GM12892 (cell line): ENCODE results near the gene CTNNA3.

Experiments used
- DNase-seq: peaks from one replicate; pipeline ENCODE4 v3.0.0; 2011; ENCODE audit not compliant: insufficient read length
- FAIRE-seq: peaks from 2 replicates; lab custom pipeline; 2011; peaks lifted over from hg19 to GRCh38; lab: Jason Lieb, UNC
- POLR2A ChIP-seq: IDR thresholded peaks from 2 replicates; pipeline ENCODE4 v1.6.1; 2011; ENCODE audit warnings: low read depth, low read length, control low read depth
- POLR2AphosphoS5 ChIP-seq: IDR thresholded peaks from 2 replicates; pipeline ENCODE4 v1.6.1; 2011; ENCODE audit warnings: low read depth, low read length, control low read depth
- TAF1 ChIP-seq: IDR thresholded peaks from 2 replicates; pipeline ENCODE4 v1.6.1; 2011; ENCODE audit warnings: low read depth, mild to moderate bottlenecking, control low read depth, low read length, borderline replicate concordance

CTNNA3 gene

DNA sequence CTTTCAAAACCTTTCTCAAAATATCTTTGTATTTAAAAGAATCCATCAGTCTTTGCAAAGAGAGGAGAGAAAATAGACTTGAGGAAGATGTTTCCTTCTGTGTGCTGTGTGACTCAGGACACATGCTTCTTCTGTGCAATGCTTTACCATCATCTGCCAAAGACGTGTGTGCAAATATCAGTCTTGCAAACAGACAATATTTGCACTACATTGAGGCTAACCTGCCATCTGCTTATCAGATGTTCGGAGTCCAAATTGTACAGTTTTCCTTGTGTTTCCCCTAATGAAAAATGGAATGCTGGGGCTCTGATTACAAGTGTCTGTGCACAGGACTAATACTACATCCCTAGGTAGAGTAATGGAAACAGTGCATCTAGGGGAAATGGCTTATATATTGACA, 1123.3 kb downstream of the CTNNA3 start:
- no peak for TF ChIP-seq POLR2A
- TF ChIP-seq TAF1, result no peak
- no peak for TF ChIP-seq POLR2AphosphoS5
- DNase-seq (no peak), FAIRE-seq (no peak)

DNA sequence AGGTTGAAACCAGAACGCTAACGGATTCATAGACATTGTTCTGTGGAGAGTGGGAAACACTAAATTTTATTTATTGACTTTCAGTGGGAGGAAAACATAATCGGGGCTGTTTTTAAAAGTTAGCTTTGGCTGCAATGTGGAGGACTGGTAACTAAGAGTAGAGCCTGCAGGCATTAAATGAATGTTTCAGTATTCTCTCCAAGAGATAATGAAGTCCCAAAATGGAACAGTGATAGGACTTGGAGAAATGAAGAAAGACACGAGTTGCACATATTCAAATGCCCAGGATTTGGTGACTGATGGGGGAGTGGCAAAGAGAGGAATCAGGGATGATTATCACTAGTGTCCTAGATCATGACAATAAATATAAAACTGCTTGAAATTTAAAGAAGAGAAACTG, 1130.0 kb downstream of the CTNNA3 start:
- TF ChIP-seq POLR2AphosphoS5 (no peak), TAF1 (no peak), POLR2A (no peak)
- DNase-seq (no peak), FAIRE-seq (no peak)

- DNase-seq (no peak), FAIRE-seq (no peak)
- no peak for TF ChIP-seq POLR2AphosphoS5
- no peak for TF ChIP-seq POLR2A
- TF ChIP-seq TAF1, result no peak
Observed at GRCh38 chr10:66564287-66564686, 1131.7 kb downstream of the CTNNA3 start.

GRCh38 chr10:66555061-66555460, 1140.9 kb downstream of the CTNNA3 start:
- FAIRE-seq (no peak), DNase-seq (no peak)
- TF ChIP-seq POLR2AphosphoS5, result no peak
- TF ChIP-seq POLR2A, result no peak

GRCh38 chr10:66552331-66552730, 1143.7 kb downstream of the CTNNA3 start:
- DNase-seq, result no peak
- no peak for TF ChIP-seq POLR2AphosphoS5
- no peak for TF ChIP-seq TAF1
- TF ChIP-seq POLR2A, result no peak
- no peak for FAIRE-seq

DNA sequence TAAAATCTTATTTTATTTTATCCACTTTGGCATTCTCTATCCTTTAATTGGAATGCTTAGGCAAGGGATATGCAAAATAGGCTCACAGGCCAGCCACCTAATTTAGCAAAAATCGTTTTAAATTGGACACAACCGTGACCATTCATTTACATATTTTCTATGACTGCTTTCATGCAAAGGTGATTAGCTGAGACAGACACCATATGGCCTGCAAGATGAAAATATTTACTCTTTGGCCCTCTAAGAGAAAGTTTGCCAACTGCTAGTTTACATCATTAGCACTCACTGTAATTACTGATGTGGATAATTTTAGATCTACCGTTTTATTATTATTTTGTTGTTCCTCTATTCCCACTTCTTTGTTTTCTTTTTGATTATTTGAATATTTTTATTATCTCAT, 1145.6 kb downstream of the CTNNA3 start:
- DNase-seq (no peak), FAIRE-seq (no peak)
- TF ChIP-seq POLR2AphosphoS5, result no peak
- no peak for TF ChIP-seq TAF1
- TF ChIP-seq POLR2A, result no peak

GRCh38 chr10:66538908-66539307, 1157.1 kb downstream of the CTNNA3 start:
- TF ChIP-seq TAF1, result no peak
- no peak for TF ChIP-seq POLR2AphosphoS5
- TF ChIP-seq POLR2A, result no peak
- FAIRE-seq, result no peak
- DNase-seq, result no peak

GRCh38 chr10:66538371-66538770, 1157.6 kb downstream of the CTNNA3 start:
- DNase-seq (no peak), FAIRE-seq (no peak)
- TF ChIP-seq POLR2AphosphoS5 (no peak), POLR2A (no peak), TAF1 (no peak)

- DNase-seq (no peak), FAIRE-seq (no peak)
- TF ChIP-seq POLR2AphosphoS5 (no peak), POLR2A (no peak)
Observed at GRCh38 chr10:66537186-66537585, 1158.8 kb downstream of the CTNNA3 start.

DNA sequence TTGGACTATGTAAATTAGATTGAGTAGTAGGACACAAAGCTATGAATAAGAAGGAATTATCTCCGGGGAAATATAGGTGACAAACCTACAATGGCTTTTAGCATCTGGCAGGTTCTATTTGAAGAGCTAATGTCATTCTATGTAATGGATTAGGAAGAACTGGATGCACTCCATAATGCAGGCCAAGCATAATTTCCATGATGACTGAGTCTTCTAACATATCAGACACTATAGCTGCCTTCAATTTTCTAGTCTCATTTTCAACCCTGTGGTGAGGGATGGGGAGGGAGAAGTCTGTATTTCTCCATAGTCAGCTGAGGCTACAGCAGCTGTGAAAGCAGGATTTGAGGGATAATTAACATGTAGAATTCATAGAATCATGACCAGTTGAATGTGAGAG, 1160.6 kb downstream of the CTNNA3 start:
- no peak for TF ChIP-seq POLR2AphosphoS5
- no peak for TF ChIP-seq TAF1
- TF ChIP-seq POLR2A, result no peak
- no peak for FAIRE-seq

DNA sequence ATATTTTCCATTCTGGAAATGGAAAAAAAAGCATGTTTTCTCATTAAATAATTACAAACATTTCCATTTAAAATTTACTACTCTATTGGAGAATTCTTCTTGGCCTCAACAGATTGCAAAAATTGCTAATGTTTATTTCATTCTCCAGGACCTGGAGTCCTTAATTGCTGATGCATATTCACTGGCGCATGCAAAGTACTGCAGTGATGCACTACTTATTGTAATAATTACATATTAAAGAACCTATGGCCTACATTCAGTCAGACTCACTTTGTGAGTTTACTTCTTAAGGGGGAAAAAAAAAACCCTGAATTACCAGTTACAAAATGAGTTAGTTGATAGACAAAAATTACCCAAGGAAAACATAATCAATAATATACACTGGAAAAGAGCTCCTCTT, 1161.1 kb downstream of the CTNNA3 start:
- TF ChIP-seq TAF1 (no peak), POLR2A (no peak), POLR2AphosphoS5 (no peak)
- FAIRE-seq (no peak), DNase-seq (no peak)

More for the DNA sequence above, 1160.6 kb downstream of the CTNNA3 start:
- DNase-seq, result no peak

- FAIRE-seq (no peak), DNase-seq (no peak)
- no peak for TF ChIP-seq POLR2AphosphoS5
- TF ChIP-seq TAF1, result no peak
- no peak for TF ChIP-seq POLR2A
Observed at GRCh38 chr10:66521506-66521905, 1174.5 kb downstream of the CTNNA3 start.

DNA sequence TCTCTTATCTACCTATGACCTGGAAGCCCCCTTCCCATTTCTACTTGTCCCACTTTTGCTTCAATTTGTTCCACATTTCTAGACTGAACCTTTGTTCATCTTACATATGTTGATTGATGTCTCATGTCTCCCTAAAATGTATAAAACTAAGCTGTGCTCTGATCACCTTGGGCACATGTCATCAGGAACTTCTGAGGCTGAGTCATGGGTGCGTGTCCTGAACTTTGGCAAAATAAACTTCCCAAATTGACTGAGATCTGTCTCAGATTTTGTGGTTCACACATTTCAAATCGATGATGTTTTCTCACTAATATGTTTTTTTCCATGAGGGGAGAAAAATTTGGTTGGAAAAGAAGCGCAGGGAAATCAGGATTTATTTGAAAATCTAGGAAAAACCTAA, 1176.4 kb downstream of the CTNNA3 start:
- TF ChIP-seq POLR2AphosphoS5 (no peak), POLR2A (no peak), TAF1 (no peak)
- FAIRE-seq (no peak), DNase-seq (no peak)
